PC-3 (cell line): Measurements from ENCODE around the gene EN2. TPM values are rescaled to one million over a fixed set of nuclear protein-coding genes. Genes with fewer than 3 reads are reported as not detected.

ENCODE experiments used
- ATAC-seq: fragments of 200-7000 bp; cut with Tn5 transposase; 2 replicates; pipeline ENCODE4 v1.9.1; 2020; ENCODE audit warnings: mild to moderate bottlenecking, moderate library complexity
- Bru-seq: library from RNA; stranded (reverse); fragments of 400-500 nt; gene quantifications from one replicate; lab custom pipeline; 2021; lab: Mats Ljungman, UMichigan
- BruChase-seq, 2 experiments: library from RNA; stranded (reverse); fragments of 400-500 nt; gene quantifications; one replicate each; lab custom pipeline; 2021; lab: Mats Ljungman, UMichigan
- BruUV-seq: library from RNA; stranded (reverse); fragments of 400-500 nt; replicated peaks from 2 replicates; lab custom pipeline; 2021; lab: Mats Ljungman, UMichigan
- CTCF ChIA-PET: fragments of 300-600 bp; sonication (Branson Sonifier 250); formaldehyde crosslinking; loops from one replicate; lab custom pipeline; 2022; ENCODE audit warnings: antibody characterized with exemption; lab: Charles Lee
- POLR2A ChIA-PET: fragments of 300-600 bp; sonication (Branson Sonifier 250); formaldehyde crosslinking; loops from one replicate; lab custom pipeline; 2022; ENCODE audit warnings: antibody characterized with exemption; ENCODE audit not compliant: unreplicated experiment; lab: Charles Lee
- DNase-seq: peaks from one replicate; pipeline ENCODE4 v3.0.0-alpha.2; 2015
- H2AFZ ChIP-seq: fragments of 300-600 bp; sonication (generic); 2 replicates; pipeline ENCODE4 v1.6.0; 2016; ENCODE audit warnings: antibody characterized with exemption, low read length
- H3F3A ChIP-seq: fragments of 300-600 bp; sonication (generic); one replicate; pipeline ENCODE4 v1.6.0; 2017; ENCODE audit warnings: antibody characterized with exemption, low read length, control low read depth, mild to moderate bottlenecking; ENCODE audit not compliant: unreplicated experiment
- H3K27ac ChIP-seq: fragments of 300-600 bp; sonication (generic); 2 replicates; pipeline ENCODE4 v1.5.1; 2016; ENCODE audit warnings: mild to moderate bottlenecking, low read length
- H3K27me3 ChIP-seq: fragments of 300-600 bp; sonication (generic); 2 replicates; pipeline ENCODE4 v1.6.1; 2016; ENCODE audit warnings: low read length, mixed read lengths
- H3K36me3 ChIP-seq: fragments of 300-600 bp; sonication (generic); 2 replicates; pipeline ENCODE4 v1.6.1; 2016; ENCODE audit warnings: low read depth, mixed run types, low read length, mixed read lengths
- H3K4me1 ChIP-seq: fragments of 300-600 bp; sonication (generic); 2 replicates; pipeline ENCODE4 v1.5.1; 2016; ENCODE audit warnings: low read length; ENCODE audit not compliant: insufficient read depth
- H3K4me2 ChIP-seq: fragments of 300-600 bp; sonication (generic); 2 replicates; pipeline ENCODE4 v1.6.0; 2016; ENCODE audit warnings: low read length
- H3K4me3 ChIP-seq: fragments of 300-600 bp; sonication (generic); 2 replicates; pipeline ENCODE4 v1.5.1; 2016; ENCODE audit warnings: mild to moderate bottlenecking, low read length, mixed read lengths
- H3K79me2 ChIP-seq: fragments of 300-600 bp; sonication (generic); 2 replicates; pipeline ENCODE4 v1.6.1; 2017; ENCODE audit warnings: low read length, mixed read lengths
- H3K9ac ChIP-seq: fragments of 300-600 bp; sonication (generic); 2 replicates; pipeline ENCODE4 v1.6.0; 2016; ENCODE audit warnings: mild to moderate bottlenecking, low read length
- H3K9me2 ChIP-seq: fragments of 300-600 bp; sonication (generic); replicated peaks from 2 replicates; pipeline ENCODE4 v1.6.1; 2016; ENCODE audit warnings: mixed run types, low read length, mixed read lengths
- H3K9me3 ChIP-seq: fragments of 300-600 bp; sonication (generic); 2 replicates; pipeline ENCODE4 v1.6.1; 2016; ENCODE audit warnings: low read length, mixed read lengths
- H4K20me1 ChIP-seq: fragments of 300-600 bp; sonication (generic); 2 replicates; pipeline ENCODE4 v1.6.1; 2016; ENCODE audit warnings: low read length, mixed read lengths
- CTCF ChIP-seq: fragments of 300-600 bp; sonication (generic); conservative IDR thresholded peaks from 2 replicates; pipeline ENCODE4 v1.5.1; 2017; ENCODE audit warnings: antibody characterized with exemption, low read depth, mild to moderate bottlenecking, low read length
- EZH2 ChIP-seq: fragments of 300-600 bp; sonication (generic); IDR thresholded peaks from one replicate; pipeline ENCODE4 v1.6.1; 2017; ENCODE audit warnings: antibody characterized with exemption, mild to moderate bottlenecking, low read length; ENCODE audit not compliant: unreplicated experiment
- EZH2phosphoT487 ChIP-seq: fragments of 300-600 bp; sonication (generic); IDR thresholded peaks from 2 replicates; pipeline ENCODE4 v1.6.1; 2018; ENCODE audit warnings: mild to moderate bottlenecking, antibody characterized with exemption, low read length, borderline replicate concordance
- intact Hi-C: fragments of 100-400 bp; cut with micrococcal nuclease; formaldehyde crosslinking; loops from 2 replicates; pipeline ENCODE4 v1.9.0; 2023
- long read RNA-seq: library from polyadenylated mRNA; unstranded; transcript quantifications from one replicate; pipeline ENCODE4 v2.0.0, GENCODE V29; 2021; ENCODE audit not compliant: unreplicated experiment
- total RNA-seq: library from RNA; depleted of rRNA; stranded (reverse); fragments of >200 nt; gene quantifications from 2 replicates; pipeline ENCODE4 v1.2.3, GENCODE V29; 2014; rRNA removed

Gene EN2
- total RNA-seq (2.3 and 2.4 TPM in 2 replicates), Bru-seq, nascent RNA (percentile 35 among the genes with signal in this experiment), BruChase-seq, experiment 1, labeled RNA remaining after a 6-hour chase (percentile 59 among the genes with signal in this experiment), BruChase-seq, experiment 2, labeled RNA remaining after a 2-hour chase (percentile 41 among the genes with signal in this experiment)
- long read RNA-seq, transcript EN2-201 (2 exons, 3,395 nt): major isoform, 26 of 32 reads
- long read RNA-seq, partial matches to known transcripts: 0 of 32 reads
- long read RNA-seq, other reads (novel, unspliced or antisense): 6 of 32 reads

- Histone ChIP-seq H3K27ac (no peak within 1 kb of the TSS), H3K4me3 (peak within 1 kb of the TSS; percentile 72), H3F3A (no peaks in the 10 kb centered on the region), H3K9ac (peak within 1 kb of the TSS; percentile 46), H3K4me1 (peaks cover 8% of the 10 kb centered on the region; the same call in 1 of the 2 replicates), H2AFZ (peak within 1 kb of the TSS; percentile 94), H3K4me2 (peak within 1 kb of the TSS; percentile 96), H3K27me3 (peaks cover 30% of the 10 kb centered on the region), H3K36me3 (no peaks in the 10 kb centered on the region), H3K79me2 (no peaks in the 10 kb centered on the region), H3K9me3 (no peaks in the 10 kb centered on the region), H4K20me1 (no peaks in the 10 kb centered on the region), H3K9me2 (no peaks in the 10 kb centered on the region)
- DNase-seq (no peak), ATAC-seq (peak; percentile 8)
- BruUV-seq: no TSS peak
- TF ChIP-seq EZH2 (no peak), CTCF (no peak), EZH2phosphoT487 (no peak)
- intact Hi-C loops: loop anchor here (5.0 kb wide), 1 partner anchor 531 kb away; no protein-coding TSS in a partner anchor
- POLR2A ChIA-PET: no interaction called here
- CTCF ChIA-PET: no interaction called here
Observed at GRCh38 chr7:155458111-155458877, at the start of gene EN2. Gene EN2 (plus strand): TSS chr7:155458129. CDS start chr7:155458378, 249 bp downstream.

GRCh38 chr7:155408651-155409586, 49.0 kb upstream of the EN2 start:
- no peak for ATAC-seq

More at GRCh38 chr7:155408651-155409586, 49.0 kb upstream of the EN2 start:
- no peak overlapping the region for H2AFZ ChIP-seq
- ChIA-PET CTCF (no interaction called here), POLR2A (interaction anchor here (0.6 kb wide), 1 partner anchor 1442 kb away, joined by 10 read pairs; no protein-coding TSS in a partner anchor)
- H3K79me2 ChIP-seq: no peaks in the 10 kb centered on the region
- DNase-seq: no peak
- H3K4me3 ChIP-seq: no peak overlapping the region
- no peaks in the 10 kb centered on the region for H3K4me1 ChIP-seq
- intact Hi-C loops: no loop called here
- H3K9me2 ChIP-seq: no peaks in the 10 kb centered on the region
- no peak overlapping the region for H3K27ac ChIP-seq
- no peaks in the 10 kb centered on the region for H4K20me1 ChIP-seq
- H3K27me3 ChIP-seq: peaks cover 22% of the 10 kb centered on the region
- no peaks in the 10 kb centered on the region for H3K9me3 ChIP-seq
- BruUV-seq: no TSS peak
- no peaks in the 10 kb centered on the region for H3K36me3 ChIP-seq
- no peak overlapping the region for H3K4me2 ChIP-seq
- H3K9ac ChIP-seq: no peak overlapping the region
- TF ChIP-seq EZH2phosphoT487 (no peak), CTCF (no peak), EZH2 (no peak)
- no peaks in the 10 kb centered on the region for H3F3A ChIP-seq
